Measurements from ENCODE around the gene LTBP4. TPM values are rescaled to one million over a fixed set of nuclear protein-coding genes. Genes with fewer than 3 reads are reported as not detected.

The LTBP4 gene
- total and polyA plus RNA-seq, 10 donors = 26.5 to 197 (median 148) TPM

GRCh38 chr19:40585241-40585981 is 15.8 kb upstream of the LTBP4 start:
- no peak overlapping the region for H3K4me3 ChIP-seq

DNA sequence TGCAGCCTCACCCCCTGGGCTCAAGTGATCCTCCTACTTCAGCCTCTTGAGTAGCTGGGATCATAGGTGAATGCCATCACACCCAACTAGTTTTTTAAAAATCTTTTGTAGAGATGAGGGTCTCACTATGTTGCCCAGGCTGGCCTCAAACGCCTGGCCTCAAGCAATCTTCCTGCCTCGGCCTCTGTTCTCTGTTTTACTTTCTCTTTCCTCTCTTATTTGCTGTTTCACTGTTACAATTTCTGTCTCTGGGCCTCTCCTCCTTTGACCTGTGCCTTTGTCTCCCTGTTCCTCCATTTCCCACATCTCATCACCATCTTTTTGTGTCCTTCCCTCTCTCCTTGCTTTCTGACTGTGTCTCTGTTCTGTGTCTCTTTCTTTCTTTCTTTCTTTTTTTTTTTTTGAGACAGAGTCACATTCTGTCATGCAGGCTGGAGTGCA is 15.2 kb upstream of the LTBP4 start:
- intact Hi-C loops (cut with DNase I; ENCODE audit: low total_unique reads) = no loop called here
- TF ChIP-seq POLR2A (IDR thresholded peaks at IDR 0.05) (no peak), POLR2AphosphoS5 (IDR thresholded peaks at IDR 0.05) (no peak)
- TF ChIP-seq, protein P1, sequence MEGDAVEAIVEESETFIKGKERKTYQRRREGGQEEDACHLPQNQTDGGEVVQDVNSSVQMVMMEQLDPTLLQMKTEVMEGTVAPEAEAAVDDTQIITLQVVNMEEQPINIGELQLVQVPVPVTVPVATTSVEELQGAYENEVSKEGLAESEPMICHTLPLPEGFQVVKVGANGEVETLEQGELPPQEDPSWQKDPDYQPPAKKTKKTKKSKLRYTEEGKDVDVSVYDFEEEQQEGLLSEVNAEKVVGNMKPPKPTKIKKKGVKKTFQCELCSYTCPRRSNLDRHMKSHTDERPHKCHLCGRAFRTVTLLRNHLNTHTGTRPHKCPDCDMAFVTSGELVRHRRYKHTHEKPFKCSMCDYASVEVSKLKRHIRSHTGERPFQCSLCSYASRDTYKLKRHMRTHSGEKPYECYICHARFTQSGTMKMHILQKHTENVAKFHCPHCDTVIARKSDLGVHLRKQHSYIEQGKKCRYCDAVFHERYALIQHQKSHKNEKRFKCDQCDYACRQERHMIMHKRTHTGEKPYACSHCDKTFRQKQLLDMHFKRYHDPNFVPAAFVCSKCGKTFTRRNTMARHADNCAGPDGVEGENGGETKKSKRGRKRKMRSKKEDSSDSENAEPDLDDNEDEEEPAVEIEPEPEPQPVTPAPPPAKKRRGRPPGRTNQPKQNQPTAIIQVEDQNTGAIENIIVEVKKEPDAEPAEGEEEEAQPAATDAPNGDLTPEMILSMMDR (IDR thresholded peaks at IDR 0.05 in 8 of 11, conservative IDR thresholded peaks at IDR 0.05 in 3 of 11) = no peak
- H3K9me3 ChIP-seq = no peaks in the 10 kb centered on the region
- peaks cover 0 to 49% (median 0%) of the 10 kb centered on the region in 6 donors for H3K4me1 ChIP-seq
- no peak for DNase-seq
- H3K4me3 ChIP-seq = no peak overlapping the region
- H3K27me3 ChIP-seq (replicated peaks in 1 of 7) = no peaks in the 10 kb centered on the region
- 61 to 82% (median 76%) methylated on average over 2 of the region's 2 CpGs for WGBS, 5 donors
- peaks cover 7 to 100% (median 82%) of the 10 kb centered on the region in 6 donors for H3K36me3 ChIP-seq
- peak overlapping the region in 7 of 8 donors; percentile 59 to 91 (median 85) for H3K27ac ChIP-seq

More at GRCh38 chr19:40585241-40585981, 15.8 kb upstream of the LTBP4 start:
- 60 to 87% (median 75%) methylated on average over 11 of the region's 11 CpGs for WGBS, 5 donors
- intact Hi-C loops (cut with DNase I; ENCODE audit: low total_unique reads) = no loop called here
- no peaks in the 10 kb centered on the region for H3K9me3 ChIP-seq
- peaks cover 0 to 55% (median 2%) of the 10 kb centered on the region in 6 donors for H3K4me1 ChIP-seq
- peak overlapping the region in 7 of 8 donors; percentile 59 to 91 (median 85) for H3K27ac ChIP-seq
- TF ChIP-seq POLR2AphosphoS5 (IDR thresholded peaks at IDR 0.05) (peak in 1 of 3 donors; percentile 57), POLR2A (IDR thresholded peaks at IDR 0.05) (no peak)
- DNase-seq = peak; percentile 79
- peaks cover 7 to 100% (median 86%) of the 10 kb centered on the region in 6 donors for H3K36me3 ChIP-seq
- H3K27me3 ChIP-seq (replicated peaks in 1 of 7) = no peaks in the 10 kb centered on the region

DNA sequence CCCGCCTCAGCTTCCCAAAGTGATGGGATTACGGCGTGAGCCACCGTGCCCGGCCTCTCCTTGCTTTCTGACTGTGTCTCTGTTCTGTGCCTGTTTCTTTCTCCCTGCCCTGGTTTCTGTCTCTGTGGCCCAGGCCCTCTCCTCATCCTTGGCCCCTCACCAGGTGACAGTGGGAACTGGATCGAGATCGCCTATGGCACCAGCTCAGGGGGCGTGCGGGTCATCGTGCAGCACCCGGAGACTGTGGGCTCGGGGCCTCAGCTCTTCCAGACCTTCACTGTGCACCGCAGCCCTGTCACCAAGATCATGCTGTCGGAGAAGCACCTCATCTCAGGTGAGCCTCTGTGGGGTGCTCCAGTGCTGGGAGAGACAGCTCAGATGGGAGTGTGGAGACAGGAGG is 14.6 kb upstream of the LTBP4 start:
- H3K36me3 ChIP-seq = peaks cover 7 to 100% (median 79%) of the 10 kb centered on the region in 6 donors
- intact Hi-C loops (cut with DNase I; ENCODE audit: low total_unique reads) = no loop called here
- H3K27ac ChIP-seq = peak overlapping the region in 5 of 8 donors; percentile 62 to 91 (median 85)

GRCh38 chr19:40588110-40588854 is 12.9 kb upstream of the LTBP4 start:
- Histone ChIP-seq H3K4me3 (no peak overlapping the region), H3K27me3 (replicated peaks in 1 of 7) (no peaks in the 10 kb centered on the region), H3K27ac (no peak overlapping the region), H3K36me3 (peaks cover 5 to 84% (median 62%) of the 10 kb centered on the region in 6 donors), H3K9me3 (peaks cover 0 to 6% (median 0%) of the 10 kb centered on the region in 8 donors), H3K4me1 (peaks cover 0 to 34% (median 0%) of the 10 kb centered on the region in 6 donors)
- WGBS, 5 donors = 89 to 96% (median 94%) methylated on average over 19 of the region's 19 CpGs
- peak; percentile 74 for DNase-seq
- TF ChIP-seq POLR2A (IDR thresholded peaks at IDR 0.05) (no peak), POLR2AphosphoS5 (IDR thresholded peaks at IDR 0.05) (peak in 1 of 3 donors; percentile 41)
- intact Hi-C loops (cut with DNase I; ENCODE audit: low total_unique reads) = no loop called here

More for the DNA sequence above, 14.6 kb upstream of the LTBP4 start:
- WGBS, 5 donors = 97 to 98% (median 97%) methylated on average over 14 of the region's 14 CpGs
- H3K4me3 ChIP-seq = no peak overlapping the region
- H3K9me3 ChIP-seq = no peaks in the 10 kb centered on the region
- H3K4me1 ChIP-seq = peaks cover 0 to 44% (median 0%) of the 10 kb centered on the region in 6 donors
- no peak for TF ChIP-seq POLR2A (IDR thresholded peaks at IDR 0.05)
- TF ChIP-seq, protein P1 (IDR thresholded peaks at IDR 0.05 in 8 of 11, conservative IDR thresholded peaks at IDR 0.05 in 3 of 11) = no peak
- TF ChIP-seq POLR2AphosphoS5 (IDR thresholded peaks at IDR 0.05) = peak in 1 of 3 donors; percentile 18
- H3K27me3 ChIP-seq (replicated peaks in 1 of 7) = no peaks in the 10 kb centered on the region
- DNase-seq = peak; percentile 73

Measured in spleen (tissue), 11 donors.